ENCODE measurements around the gene TXN.

- TF ChIP-seq CTCF (IDR thresholded peaks at IDR 0.05) (no peak), POLR2A (IDR thresholded peaks at IDR 0.05) (no peak)
Measured at GRCh38 chr9:110207071-110207641, 49.2 kb downstream of the TXN start.

All from uterus (tissue), 2 donors.